SU-DHL-6 (cell line): ENCODE data around the gene STARD8.

Source experiments
- H2AFZ ChIP-seq: fragments of 200-600 bp; sonication (generic); 2 replicates; pipeline ENCODE4 v1.6.1; 2014; ENCODE audit warnings: low read depth, mild to moderate bottlenecking, moderate library complexity, mixed read lengths, antibody characterized with exemption, low read length; ENCODE audit not compliant: severe bottlenecking
- H3F3A ChIP-seq: fragments of 200-600 bp; shearing (Covaris generic); 2 replicates; pipeline ENCODE4 v1.6.0; 2016; ENCODE audit warnings: antibody characterized with exemption, mild to moderate bottlenecking; ENCODE audit not compliant: insufficient read depth
- H3K27ac ChIP-seq: fragments of 200-600 bp; sonication (generic); 2 replicates; pipeline ENCODE4 v1.5.1; 2016; ENCODE audit warnings: low read depth, mild to moderate bottlenecking, low read length, moderate library complexity, mixed read lengths
- H3K27me3 ChIP-seq: fragments of 200-600 bp; sonication (generic), shearing (Covaris generic); 2 replicates; pipeline ENCODE4 v1.6.0; 2014; ENCODE audit warnings: mild to moderate bottlenecking, low read length
- H3K36me3 ChIP-seq: fragments of 200-600 bp; sonication (generic); 2 replicates; pipeline ENCODE4 v1.6.1; 2014; ENCODE audit warnings: mild to moderate bottlenecking, low read length, mixed read lengths
- H3K4me2 ChIP-seq: fragments of 300-600, 200-600 bp; shearing (Covaris generic), sonication (generic); 2 replicates; pipeline ENCODE4 v1.6.0; 2014; ENCODE audit warnings: low read length, low read depth, mild to moderate bottlenecking; ENCODE audit not compliant: poor library complexity, severe bottlenecking
- H3K4me3 ChIP-seq: fragments of 200-600 bp; sonication (generic); 2 replicates; pipeline ENCODE4 v1.5.1; 2014; ENCODE audit warnings: antibody characterized with exemption, low read length, mild to moderate bottlenecking, mixed read lengths; ENCODE audit not compliant: insufficient read depth, poor library complexity, severe bottlenecking
- H3K79me2 ChIP-seq: fragments of 200-600 bp; sonication (generic); 2 replicates; pipeline ENCODE4 v1.6.1; 2014; ENCODE audit warnings: mild to moderate bottlenecking, low read length, moderate library complexity; ENCODE audit not compliant: insufficient read depth
- H3K9ac ChIP-seq: fragments of 200-600 bp; sonication (generic); 2 replicates; pipeline ENCODE4 v1.7.0; 2014; ENCODE audit warnings: mild to moderate bottlenecking, low read length
- H3K9me2 ChIP-seq: fragments of 200-600 bp; sonication (generic); replicated peaks from 2 replicates; pipeline ENCODE4 v1.6.1; 2014; ENCODE audit warnings: low read length; ENCODE audit not compliant: insufficient read depth
- H3K9me3 ChIP-seq: fragments of 200-600 bp; sonication (generic); 2 replicates; pipeline ENCODE4 v1.6.1; 2014; ENCODE audit warnings: low read length, mixed read lengths; ENCODE audit not compliant: insufficient read depth
- H4K20me1 ChIP-seq: fragments of 200-600 bp; sonication (generic); 2 replicates; pipeline ENCODE4 v1.6.1; 2014; ENCODE audit warnings: low read depth, mild to moderate bottlenecking, antibody characterized with exemption, low read length, moderate library complexity, mixed read lengths
- EZH2phosphoT487 ChIP-seq: fragments of 200-600 bp; sonication (generic), shearing (Covaris generic); conservative IDR thresholded peaks from 2 replicates; pipeline ENCODE4 v1.6.1; 2018; ENCODE audit warnings: mild to moderate bottlenecking, antibody characterized with exemption, low read length, moderate library complexity, mixed read lengths
- TF ChIP-seq, protein P1 (sequence below): fragments of 200-600 bp; sonication (generic); IDR thresholded peaks from one replicate; pipeline ENCODE4 v1.5.1; 2017; ENCODE audit warnings: antibody characterized with exemption, mild to moderate bottlenecking, low read length, moderate library complexity; ENCODE audit not compliant: insufficient read depth, poor library complexity, severe bottlenecking

STARD8 gene

GRCh38 chrX:68763481-68763880, 116.0 kb downstream of the STARD8 start:
- Histone ChIP-seq H2AFZ (no peak overlapping the region), H3F3A (no peaks in the 10 kb centered on the region), H3K4me3 (no peak overlapping the region), H4K20me1 (no peaks in the 10 kb centered on the region), H3K36me3 (no peaks in the 10 kb centered on the region), H3K9me3 (no peaks in the 10 kb centered on the region), H3K27me3 (no peaks in the 10 kb centered on the region), H3K4me2 (no peak overlapping the region), H3K9ac (no peak overlapping the region), H3K27ac (no peak overlapping the region), H3K9me2 (no peaks in the 10 kb centered on the region), H3K79me2 (no peaks in the 10 kb centered on the region)
- TF ChIP-seq, protein P1, sequence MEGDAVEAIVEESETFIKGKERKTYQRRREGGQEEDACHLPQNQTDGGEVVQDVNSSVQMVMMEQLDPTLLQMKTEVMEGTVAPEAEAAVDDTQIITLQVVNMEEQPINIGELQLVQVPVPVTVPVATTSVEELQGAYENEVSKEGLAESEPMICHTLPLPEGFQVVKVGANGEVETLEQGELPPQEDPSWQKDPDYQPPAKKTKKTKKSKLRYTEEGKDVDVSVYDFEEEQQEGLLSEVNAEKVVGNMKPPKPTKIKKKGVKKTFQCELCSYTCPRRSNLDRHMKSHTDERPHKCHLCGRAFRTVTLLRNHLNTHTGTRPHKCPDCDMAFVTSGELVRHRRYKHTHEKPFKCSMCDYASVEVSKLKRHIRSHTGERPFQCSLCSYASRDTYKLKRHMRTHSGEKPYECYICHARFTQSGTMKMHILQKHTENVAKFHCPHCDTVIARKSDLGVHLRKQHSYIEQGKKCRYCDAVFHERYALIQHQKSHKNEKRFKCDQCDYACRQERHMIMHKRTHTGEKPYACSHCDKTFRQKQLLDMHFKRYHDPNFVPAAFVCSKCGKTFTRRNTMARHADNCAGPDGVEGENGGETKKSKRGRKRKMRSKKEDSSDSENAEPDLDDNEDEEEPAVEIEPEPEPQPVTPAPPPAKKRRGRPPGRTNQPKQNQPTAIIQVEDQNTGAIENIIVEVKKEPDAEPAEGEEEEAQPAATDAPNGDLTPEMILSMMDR: no peak
- TF ChIP-seq EZH2phosphoT487: no peak
